ENCODE measurements around the gene SPRYD7.
"Not testable (repeated sequence)": the region's sequence is repeated elsewhere in the genome, so short reads cannot be mapped to it uniquely, and the experiment has no call there.

DNA sequence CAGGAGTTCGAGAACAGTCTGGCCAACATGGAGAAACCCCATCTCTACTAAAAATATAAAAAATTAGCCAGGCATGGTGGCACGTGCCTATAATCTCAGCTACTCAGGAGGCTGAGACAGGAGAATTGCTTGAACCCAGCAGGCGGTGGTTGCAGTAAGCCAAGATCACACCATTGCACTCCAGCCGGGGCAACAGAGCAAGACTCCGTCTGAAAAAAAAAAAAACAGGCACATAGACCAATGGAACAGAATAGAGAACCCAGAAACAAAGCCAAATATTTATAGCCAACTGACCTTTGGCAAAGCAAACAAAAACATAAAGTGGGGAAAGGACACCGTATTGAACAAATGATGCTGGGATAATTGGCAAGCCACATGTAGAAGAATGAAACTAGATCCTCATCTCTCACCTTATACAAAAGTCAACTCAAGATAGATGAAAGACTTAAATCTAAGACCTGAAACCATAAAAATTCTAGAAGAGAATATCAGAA, 12.7 kb upstream of the SPRYD7 start:
- not testable (repeated sequence) for TF ChIP-seq CTCF (IDR thresholded peaks at IDR 0.05; ENCODE audit: borderline replicate concordance, extremely low read depth, low read length, poor library complexity, severe bottlenecking); EZH2 (IDR thresholded peaks at IDR 0.05; ENCODE audit: borderline replicate concordance, low read depth, low read length, severe bottlenecking)
